Pancreas (tissue), 10 donors: ENCODE data around the gene DENND4A. TPM values are rescaled to one million over a fixed set of nuclear protein-coding genes. Genes with fewer than 3 reads are reported as not detected.

Experiments used
- ATAC-seq, 4 donors: fragments of 200-7000 bp; cut with Tn5 transposase; one replicate each; pipeline versions ENCODE4 v1.8.0 to v1.9.1; 2020; ENCODE audit warnings: mild to moderate bottlenecking in 4 of 4, moderate library complexity in 4 of 4
- DNase-seq, 6 donors: peaks; one replicate each; pipeline ENCODE4 v3.0.0-alpha.2; 2020
- FAIRE-seq: peaks from 2 replicates; lab custom pipeline; 2012; peaks lifted over from hg19 to GRCh38; lab: Jason Lieb, UNC
- H3K27ac ChIP-seq, 4 donors: fragments of 200-600 bp; sonication (generic); 1 replicate in 3 of 4; 2 replicates in 1 of 4; pipeline versions ENCODE4 v1.5.0 to v1.8.0; 2020
- H3K27me3 ChIP-seq, 4 donors: fragments of 200-600 bp; one replicate each; pipeline ENCODE4 v1.8.0; 2021
- H3K36me3 ChIP-seq, 3 donors: fragments of 200-600 bp; sonication (generic) in 1 of 3; one replicate each; pipeline versions ENCODE4 v1.5.0 to v1.8.0; 2020 to 2021
- H3K4me1 ChIP-seq, 3 donors: fragments of 200-600 bp; one replicate each; pipeline ENCODE4 v1.8.0; 2021
- H3K4me3 ChIP-seq, 4 donors: fragments of 200-600 bp; sonication (generic) in 2 of 4; one replicate each; pipeline versions ENCODE4 v1.5.0 to v1.8.0; 2020 to 2021
- H3K9me3 ChIP-seq, 4 donors: fragments of 200-600 bp; one replicate each; pipeline ENCODE4 v1.8.0; 2021
- CTCF ChIP-seq, 4 donors: fragments of 200-600 bp; sonication (generic) in 3 of 4; IDR thresholded peaks; one replicate each; pipeline versions ENCODE4 v1.5.0 to v1.8.0; 2021; ENCODE audit warnings: antibody characterized with exemption in 4 of 4
- WGBS, 2 donors: extraction: QIAGEN DNeasy Blood & Tissue Kit; methylation state at CpG; one replicate each; pipeline ENCODE4 v1.1.7; 2013; 5-methylcytosine and 5-hydroxymethylcytosine counted together
- intact Hi-C, 3 donors: fragments of 100-400 bp; cut with DNase I; formaldehyde crosslinking; loops; one replicate each; pipeline versions ENCODE4 v1.11.1 to v1.14.2; 2022
- polyA plus RNA-seq, 2 donors: library from polyadenylated mRNA; stranded (reverse); fragments of 200-250 nt; gene quantifications; one replicate each; pipeline ENCODE4 v1.2.3, GENCODE V29; 2013
- total RNA-seq, 6 donors: library from RNA; stranded (reverse); fragmentation: NEBNext Ultra II Directional in 4 of 6; extraction: Animal tissue kit (Norgen Biotek cat#: 25700) in 4 of 6; gene quantifications; one replicate each; pipeline versions ENCODE4 v1.2.1 to v1.2.4, GENCODE V29; 2021 to 2023
- donor health status: healthy with polysubstance abuse.
- donor health status: DM: no; HTN: no; CAD: no; lungs with moderate emphysema.
- donor health status: DM: no; HTN: no; CAD: no.
- donor health status: control.
- donor health status: control.
- donor health status: Bipolar disorder and iron deficiency.
- donor health status: DM: yes; HTN: yes; CAD: no.
- donor health status: DM: no; HTN: no; CAD: no.
- donor health status: DM: no; HTN: no; CAD: no.
- donor health status: DM: yes; HTN: yes; CAD: no.

DENND4A gene
- total and polyA plus RNA-seq, 8 donors = 8.6 to 34.5 (median 26.5) TPM

GRCh38 chr15:65655026-65655425, 137.1 kb downstream of the DENND4A start:
- DNase-seq (no peak), ATAC-seq (peak in 1 of 4 donors; percentile 20), FAIRE-seq (no peak)
- WGBS, 2 donors = 87 to 97% methylated on average over 1 of the region's 1 CpG
- Histone ChIP-seq H3K9me3 (no peaks in the 10 kb centered on the region), H3K4me3 (no peak overlapping the region), H3K27me3 (no peaks in the 10 kb centered on the region), H3K27ac (no peak overlapping the region), H3K36me3 (peaks cover 0 to 3% (median 3%) of the 10 kb centered on the region in 3 donors), H3K4me1 (no peaks in the 10 kb centered on the region)
- TF ChIP-seq CTCF (IDR thresholded peaks at IDR 0.05) = no peak
- intact Hi-C loops = no loop called here

GRCh38 chr15:65653801-65654521, 138.1 kb downstream of the DENND4A start:
- FAIRE-seq = no peak
- 85 to 97% methylated on average over 5 of the region's 5 CpGs for WGBS, 2 donors

GRCh38 chr15:65653341-65653740, 138.8 kb downstream of the DENND4A start:
- H3K9me3 ChIP-seq = no peaks in the 10 kb centered on the region
- intact Hi-C loops = no loop called here
- DNase-seq (no peak), FAIRE-seq (no peak), ATAC-seq (no peak)
- peaks cover 0 to 3% (median 2%) of the 10 kb centered on the region in 3 donors for H3K36me3 ChIP-seq
- no peak for TF ChIP-seq CTCF (IDR thresholded peaks at IDR 0.05)
- no peak overlapping the region for H3K4me3 ChIP-seq
- no peaks in the 10 kb centered on the region for H3K27me3 ChIP-seq
- H3K4me1 ChIP-seq = no peaks in the 10 kb centered on the region
- no peak overlapping the region for H3K27ac ChIP-seq

More at GRCh38 chr15:65653801-65654521, 138.1 kb downstream of the DENND4A start:
- no peak for TF ChIP-seq CTCF (IDR thresholded peaks at IDR 0.05)
- no peak overlapping the region for H3K27ac ChIP-seq
- H3K36me3 ChIP-seq = peaks cover 0 to 3% (median 3%) of the 10 kb centered on the region in 3 donors
- no peak overlapping the region for H3K4me3 ChIP-seq
- no peaks in the 10 kb centered on the region for H3K9me3 ChIP-seq
- no peaks in the 10 kb centered on the region for H3K4me1 ChIP-seq
- DNase-seq = no peak
- ATAC-seq = no peak
- intact Hi-C loops = no loop called here
- H3K27me3 ChIP-seq = no peaks in the 10 kb centered on the region

- DNase-seq = no peak
- peak in 2 of 4 donors; percentile 14 to 38 for ATAC-seq
- Histone ChIP-seq H3K4me1 (no peaks in the 10 kb centered on the region), H3K36me3 (peaks cover 0 to 3% (median 0%) of the 10 kb centered on the region in 3 donors), H3K27me3 (no peaks in the 10 kb centered on the region), H3K4me3 (no peak overlapping the region), H3K9me3 (no peaks in the 10 kb centered on the region), H3K27ac (no peak overlapping the region)
- no peak for FAIRE-seq
- WGBS, 2 donors = 75 to 80% methylated on average over 11 of the region's 11 CpGs
- intact Hi-C loops = no loop called here
- TF ChIP-seq CTCF (IDR thresholded peaks at IDR 0.05) = no peak
Measured at GRCh38 chr15:65651831-65652749, 140.0 kb downstream of the DENND4A start.
